HG03135 (cell line): ENCODE data around the gene TRIM29.

Experiments
- ATAC-seq: cut with Tn5 transposase; IDR thresholded peaks from one replicate; pipeline ENCODE4 v1.9.1; 2021; ENCODE audit warnings: mild to moderate bottlenecking, moderate library complexity; ENCODE audit not compliant: unreplicated experiment

TRIM29 gene

GRCh38 chr11:120102864-120103122 lies 35.1 kb downstream of the TRIM29 start:
- no peak for ATAC-seq

GRCh38 chr11:120102050-120102863 lies 35.7 kb downstream of the TRIM29 start:
- ATAC-seq: no peak

- no peak for ATAC-seq
These were observed 39.4 kb downstream of the TRIM29 start for GRCh38 chr11:120098503-120099020.

- ATAC-seq: no peak
These were observed 40.1 kb downstream of the TRIM29 start for GRCh38 chr11:120097721-120098385.

GRCh38 chr11:120096369-120097191 lies 41.3 kb downstream of the TRIM29 start:
- no peak for ATAC-seq

GRCh38 chr11:120095516-120095915 lies 42.4 kb downstream of the TRIM29 start:
- no peak for ATAC-seq

- ATAC-seq: no peak
These were observed 46.2 kb downstream of the TRIM29 start for GRCh38 chr11:120091701-120092100.

GRCh38 chr11:120091121-120091520 lies 46.8 kb downstream of the TRIM29 start:
- no peak for ATAC-seq

GRCh38 chr11:120090411-120090810 lies 47.5 kb downstream of the TRIM29 start:
- no peak for ATAC-seq

- no peak for ATAC-seq
These were observed 48.6 kb downstream of the TRIM29 start for GRCh38 chr11:120089036-120090001.

GRCh38 chr11:120088056-120088455 lies 49.9 kb downstream of the TRIM29 start:
- ATAC-seq: no peak

- no peak for ATAC-seq
These were observed 51.3 kb downstream of the TRIM29 start for GRCh38 chr11:120086651-120087050.

GRCh38 chr11:120079750-120080610 lies 57.9 kb downstream of the TRIM29 start:
- no peak for ATAC-seq

GRCh38 chr11:120078397-120078796 lies 59.5 kb downstream of the TRIM29 start:
- no peak for ATAC-seq

- ATAC-seq: no peak
These were observed 63.8 kb downstream of the TRIM29 start for GRCh38 chr11:120074076-120074475.

GRCh38 chr11:120073196-120073595 lies 64.7 kb downstream of the TRIM29 start:
- ATAC-seq: no peak

GRCh38 chr11:120068114-120068573 lies 69.8 kb downstream of the TRIM29 start:
- no peak for ATAC-seq

GRCh38 chr11:120067438-120068113 lies 70.3 kb downstream of the TRIM29 start:
- no peak for ATAC-seq
